Sciatic nerve (tissue), 2 donors: ENCODE results near the gene CPSF4L. TPM values are rescaled to one million over a fixed set of nuclear protein-coding genes. Genes with fewer than 3 reads are reported as not detected.

Experiments
- ATAC-seq: fragments of 200-7000 bp; cut with Tn5 transposase; one replicate; pipeline ENCODE4 v1.9.1; 2020; ENCODE audit warnings: mild to moderate bottlenecking, moderate library complexity
- DNase-seq: peaks from one replicate; pipeline ENCODE4 v3.0.0-alpha.2; 2020; ENCODE audit warnings: low spot score
- intact Hi-C: fragments of 100-400 bp; cut with DNase I; formaldehyde crosslinking; loops from one replicate; pipeline ENCODE4 v1.14.2; 2022
- total RNA-seq: library from RNA; stranded (reverse); fragmentation: NEBNext Ultra II Directional; extraction: Animal tissue kit (Norgen Biotek cat#: 25700); gene quantifications from one replicate; pipeline ENCODE4 v1.2.1, GENCODE V29; 2021
- donor health status: DM: no; HTN: no; CAD: no.
- donor health status: DM: no; HTN: no; CAD: no.

CPSF4L gene
- total RNA-seq, 1 donor from 2014 or later = not detected

DNA sequence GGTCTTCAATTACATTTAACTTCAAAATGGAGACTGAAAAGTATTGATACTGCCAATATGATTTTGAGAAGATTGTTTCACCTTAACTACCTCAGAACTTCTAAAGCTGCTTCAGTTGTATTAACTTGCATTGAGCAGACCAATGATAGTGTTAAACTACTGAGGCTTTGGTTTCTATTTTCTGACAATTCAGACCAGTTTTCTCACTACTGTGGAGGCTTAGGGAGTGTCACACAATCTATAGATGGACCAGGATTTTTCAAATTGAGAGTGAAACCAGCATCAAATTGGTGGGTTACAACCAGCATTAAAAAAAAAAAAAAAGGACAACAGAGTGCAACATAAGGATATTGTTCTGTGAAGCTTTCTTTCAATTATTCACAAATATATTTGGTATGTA lies 47.7 kb downstream of the CPSF4L start:
- intact Hi-C loops = no loop called here
- DNase-seq (no peak), ATAC-seq (no peak)

DNA sequence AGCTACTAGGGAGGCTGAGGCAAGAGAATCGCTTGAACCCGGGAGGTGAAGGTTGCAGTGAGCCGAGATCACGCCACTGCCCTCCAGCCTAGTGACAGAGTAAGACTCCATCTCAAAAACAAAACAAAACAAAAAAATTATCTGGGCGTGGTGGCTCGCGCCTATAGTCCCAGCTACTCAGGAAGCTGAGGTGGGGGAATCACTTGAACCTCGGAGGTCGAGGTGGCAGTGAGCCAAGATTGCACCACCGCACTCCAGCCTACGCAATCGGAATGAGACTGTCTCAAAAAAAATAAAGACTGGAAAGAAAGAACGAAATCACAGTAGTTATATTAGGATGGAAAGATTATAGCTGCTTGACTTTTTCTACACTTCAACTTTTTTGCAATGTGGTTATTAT lies 49.9 kb downstream of the CPSF4L start:
- intact Hi-C loops = no loop called here
- ATAC-seq = no peak
- no peak for DNase-seq

DNA sequence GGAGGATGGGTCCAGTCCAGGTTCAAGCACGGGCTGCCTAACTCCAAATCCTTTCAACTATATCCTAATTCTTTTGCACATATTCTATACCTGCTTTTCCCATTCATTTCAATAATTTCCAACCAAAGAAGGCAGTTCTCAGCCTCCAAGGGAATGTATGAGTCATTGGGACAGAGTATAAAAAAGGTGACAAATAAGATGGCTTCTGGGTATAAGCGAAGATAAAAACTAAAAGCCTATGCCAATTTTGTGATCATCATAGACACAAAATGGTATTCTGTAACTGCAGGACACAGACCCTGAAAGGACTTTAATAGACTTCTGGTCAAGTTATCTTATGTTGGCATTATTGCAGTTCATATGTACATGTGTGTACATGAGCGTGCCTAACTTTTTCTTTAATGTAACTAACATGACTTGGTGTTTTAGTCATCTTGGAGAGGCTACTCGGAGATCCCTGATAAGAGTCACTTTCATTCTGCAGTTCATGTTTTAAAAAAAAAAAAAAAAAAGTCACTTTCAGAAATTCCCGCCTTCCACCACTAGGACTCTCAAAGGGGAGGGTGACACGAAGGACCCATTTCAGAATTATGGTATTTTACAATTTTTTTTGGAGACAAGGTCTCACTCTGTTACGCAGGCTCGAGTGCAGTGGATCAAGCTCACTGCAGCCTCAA lies 51.5 kb downstream of the CPSF4L start:
- DNase-seq (no peak), ATAC-seq (no peak)
- intact Hi-C loops = no loop called here

DNA sequence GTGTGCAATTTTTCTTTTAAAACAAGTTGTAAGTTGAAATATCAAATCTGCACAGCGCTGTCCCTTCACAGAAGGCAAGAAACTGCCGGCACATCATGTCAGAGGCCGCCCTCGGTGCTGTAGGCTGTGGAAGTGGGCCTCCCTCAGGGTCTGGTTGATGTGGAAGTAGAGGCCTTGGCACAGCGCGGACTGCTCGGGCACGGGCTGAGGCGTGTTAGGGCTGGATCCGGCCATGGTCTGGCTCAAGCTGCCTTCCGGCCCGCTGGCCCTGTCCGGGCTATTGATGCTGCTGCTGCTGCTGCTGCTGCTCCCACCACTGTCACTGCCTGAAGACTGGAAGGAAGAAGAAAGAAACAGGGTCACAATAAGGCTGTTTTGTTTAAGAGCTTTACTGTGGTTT lies 52.2 kb downstream of the CPSF4L start:
- intact Hi-C loops = no loop called here
- no peak for DNase-seq

DNA sequence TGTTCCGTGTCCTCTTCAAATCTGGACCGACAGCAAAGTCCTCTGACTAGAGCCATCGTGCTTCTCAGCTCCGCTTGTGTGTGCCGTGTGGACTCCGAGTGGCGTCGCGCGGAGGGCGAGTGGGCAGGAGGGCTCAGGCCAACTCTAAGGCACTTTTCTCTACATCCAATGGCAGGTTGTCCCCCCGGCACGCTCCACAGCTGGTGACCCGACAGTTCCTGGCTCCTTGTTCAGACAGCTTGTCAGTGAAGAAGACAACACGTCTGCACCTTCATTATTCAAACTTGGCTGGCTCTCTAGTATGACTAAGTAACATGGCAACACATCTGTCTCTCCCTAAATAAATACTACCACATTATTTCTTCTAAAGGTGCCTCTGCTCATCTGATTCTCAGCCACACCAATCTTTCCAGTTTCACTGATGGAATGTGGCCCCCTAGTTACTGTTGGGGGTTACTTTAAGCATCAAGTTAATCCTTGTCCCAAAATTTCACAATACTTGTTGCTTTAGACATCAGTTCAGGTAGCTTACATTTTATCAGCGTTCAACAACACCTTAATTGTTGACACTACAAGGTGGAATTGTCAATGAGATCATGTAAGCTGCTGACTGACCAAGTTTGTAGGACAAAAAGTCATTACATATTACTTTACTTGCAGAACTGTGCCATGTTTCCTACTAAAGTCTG lies 53.4 kb downstream of the CPSF4L start:
- DNase-seq (no peak), ATAC-seq (no peak)
- intact Hi-C loops = no loop called here

More for the DNA sequence above, 52.2 kb downstream of the CPSF4L start:
- ATAC-seq = no peak

DNA sequence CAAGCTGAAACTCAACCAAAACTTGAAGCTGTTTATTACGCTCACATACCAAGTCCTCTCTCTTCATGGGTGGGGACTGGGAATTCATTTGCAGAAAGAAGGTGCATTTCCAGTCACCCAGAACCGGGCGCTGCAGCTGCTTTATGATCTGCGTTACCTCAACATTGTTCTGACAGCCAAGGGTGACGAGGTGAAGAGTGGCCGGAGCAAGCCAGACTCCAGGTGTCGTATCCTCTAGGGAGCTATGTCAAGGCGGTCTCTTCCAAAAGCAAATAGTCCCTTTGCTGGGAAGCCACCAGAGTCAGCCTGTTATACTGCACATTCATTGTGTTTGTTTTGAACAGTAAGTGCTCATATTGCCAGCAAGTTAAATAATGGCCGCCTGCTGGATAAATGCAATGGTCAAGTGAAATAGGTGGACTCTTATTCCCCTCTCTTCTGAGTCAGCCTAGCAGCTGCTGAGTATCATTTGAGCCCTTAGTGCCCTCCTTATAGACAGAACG lies 56.2 kb downstream of the CPSF4L start:
- DNase-seq = no peak
- no peak for ATAC-seq
- intact Hi-C loops = no loop called here

DNA sequence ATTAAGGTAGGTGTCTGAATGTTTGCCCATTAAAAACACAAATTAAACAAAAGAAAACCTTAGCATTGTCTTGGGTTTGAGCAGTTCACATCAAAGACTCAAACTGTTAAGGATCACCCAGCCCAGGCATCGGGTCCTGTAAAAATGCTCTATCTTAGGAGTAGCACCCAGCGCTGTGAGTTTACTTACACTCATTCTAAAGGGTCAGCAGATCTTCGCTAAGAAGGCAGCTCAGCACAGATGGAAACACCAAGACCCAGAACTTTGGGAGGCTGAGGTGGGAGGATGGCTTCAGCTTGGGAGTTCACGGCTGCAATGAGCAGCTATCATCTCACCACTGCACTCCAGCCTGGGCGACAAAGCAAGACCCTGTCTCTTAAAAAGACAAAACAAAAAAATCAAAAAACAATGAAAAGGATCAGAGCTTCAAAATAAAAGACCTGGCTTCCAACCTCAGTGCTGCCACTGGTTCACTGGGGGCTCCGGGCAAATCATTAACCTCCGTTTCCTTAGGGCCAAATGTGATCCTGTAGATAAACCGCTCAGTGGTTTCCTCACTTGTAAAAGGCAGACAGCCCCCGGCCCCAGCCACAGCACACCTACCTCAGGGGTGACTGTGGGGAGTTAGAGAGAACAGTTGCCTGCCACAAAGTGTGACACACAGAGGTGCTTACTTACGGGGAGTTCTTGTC lies 57.7 kb downstream of the CPSF4L start:
- intact Hi-C loops = no loop called here
- DNase-seq (no peak), ATAC-seq (no peak)

DNA sequence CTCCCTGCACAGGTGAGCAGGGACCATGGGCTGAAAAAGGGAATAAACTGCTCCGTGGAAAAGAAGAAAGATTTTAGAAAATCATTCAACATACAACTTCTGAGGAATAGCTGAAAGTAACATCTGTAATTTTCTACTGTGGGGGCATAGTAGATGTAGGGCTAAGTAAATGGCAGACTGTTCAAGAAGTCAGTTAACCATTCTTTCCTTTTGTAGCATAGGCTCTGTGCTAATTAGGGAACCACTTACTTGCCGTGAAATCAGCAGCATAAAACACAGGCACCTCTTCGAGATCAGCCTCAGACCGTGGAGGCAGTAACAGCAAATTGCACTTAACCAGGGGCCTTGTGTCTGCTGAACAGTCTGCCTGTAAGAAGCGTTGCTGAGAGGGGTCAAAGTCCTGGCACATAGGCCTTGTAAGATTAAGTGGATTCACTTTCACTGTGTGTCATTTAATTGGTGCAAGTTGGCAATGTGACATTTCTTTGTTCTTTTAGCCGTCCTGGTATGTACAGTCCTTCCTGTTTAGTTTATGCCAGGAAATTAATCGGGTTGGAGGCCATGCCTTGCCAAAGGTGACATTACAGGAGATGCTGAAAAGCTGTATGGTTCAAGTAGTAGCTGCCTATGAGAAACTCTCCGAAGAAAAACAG lies 58.4 kb downstream of the CPSF4L start:
- intact Hi-C loops = no loop called here
- no peak for ATAC-seq
- DNase-seq = no peak

DNA sequence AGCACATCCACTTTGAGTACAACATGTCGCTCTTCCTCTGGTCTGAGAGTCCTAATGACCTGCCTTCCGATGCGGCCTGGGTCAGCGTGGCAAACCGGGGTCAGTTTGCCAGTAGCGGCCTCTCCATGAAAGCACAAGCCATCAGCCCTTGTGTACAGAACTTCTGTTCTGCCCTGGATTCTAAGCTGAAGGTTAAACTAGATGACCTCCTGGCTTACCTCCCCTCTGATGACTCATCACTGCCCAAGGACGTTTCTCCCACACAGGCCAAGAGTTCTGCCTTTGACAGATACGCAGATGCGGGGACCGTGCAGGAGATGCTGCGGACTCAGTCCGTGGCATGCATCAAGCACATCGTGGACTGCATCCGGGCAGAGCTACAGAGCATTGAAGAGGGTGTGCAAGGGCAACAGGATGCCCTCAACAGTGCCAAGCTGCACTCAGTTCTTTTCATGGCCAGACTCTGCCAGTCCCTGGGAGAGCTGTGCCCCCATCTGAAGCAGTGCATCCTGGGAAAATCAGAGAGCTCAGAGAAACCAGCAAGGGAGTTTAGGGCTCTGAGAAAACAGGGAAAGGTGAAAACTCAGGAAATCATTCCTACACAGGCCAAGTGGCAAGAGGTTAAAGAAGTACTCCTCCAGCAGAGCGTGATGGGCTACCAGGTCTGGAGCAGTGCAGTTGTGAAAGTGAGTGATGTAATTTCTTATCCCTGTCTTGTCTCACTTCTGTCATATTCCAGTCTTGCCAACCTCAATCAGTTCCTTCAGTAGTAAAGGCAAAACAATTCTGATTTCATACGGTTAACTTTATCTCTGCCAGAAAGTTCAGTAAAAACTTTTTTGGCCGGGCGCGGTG lies 60.2 kb downstream of the CPSF4L start:
- ATAC-seq = peak; percentile 57
- intact Hi-C loops = no loop called here
- DNase-seq = no peak

DNA sequence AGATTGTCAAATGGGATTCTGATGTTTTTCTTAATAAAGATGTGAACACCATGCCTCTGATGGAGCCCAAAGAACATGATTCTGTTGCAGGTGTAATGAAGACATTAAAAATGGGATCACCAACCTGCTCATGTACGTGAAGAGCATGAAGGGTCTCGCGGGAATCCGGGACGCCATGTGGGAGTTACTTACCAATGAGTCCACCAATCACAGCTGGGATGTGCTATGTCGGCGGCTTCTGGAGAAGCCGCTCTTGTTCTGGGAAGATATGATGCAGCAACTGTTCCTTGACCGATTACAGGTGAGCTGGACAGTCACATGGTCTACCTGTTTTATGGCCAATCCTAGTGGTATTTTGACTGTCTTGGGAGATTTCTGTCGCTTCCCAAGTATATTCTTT lies 61.2 kb downstream of the CPSF4L start:
- intact Hi-C loops = no loop called here
- ATAC-seq (no peak), DNase-seq (no peak)

DNA sequence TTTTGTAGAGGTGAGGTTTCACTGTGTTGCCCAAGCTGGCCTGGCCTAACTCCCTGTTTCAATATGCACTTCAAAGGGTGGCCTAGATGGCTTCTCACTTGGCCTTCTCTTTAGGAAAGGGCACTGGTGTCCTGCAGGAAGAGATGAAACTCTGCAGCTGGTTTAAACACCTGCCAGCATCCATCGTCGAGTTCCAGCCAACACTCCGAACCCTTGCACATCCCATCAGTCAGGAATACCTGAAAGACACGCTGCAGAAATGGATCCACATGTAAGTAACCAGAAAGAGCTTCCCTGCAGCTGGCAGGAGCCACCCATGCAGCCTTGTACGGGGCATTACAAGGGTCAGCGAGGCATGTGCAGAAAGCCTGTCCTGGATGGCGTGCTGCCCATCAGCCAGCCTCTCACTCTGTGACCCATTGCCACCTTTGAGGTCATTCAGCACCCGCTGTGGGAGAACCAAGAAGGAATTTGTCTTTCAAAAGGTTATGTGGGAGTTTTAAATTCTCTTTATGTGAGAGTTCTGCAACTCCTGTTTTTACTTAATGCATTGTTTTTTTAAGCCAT lies 61.8 kb downstream of the CPSF4L start:
- ATAC-seq (no peak), DNase-seq (no peak)
- intact Hi-C loops = no loop called here

DNA sequence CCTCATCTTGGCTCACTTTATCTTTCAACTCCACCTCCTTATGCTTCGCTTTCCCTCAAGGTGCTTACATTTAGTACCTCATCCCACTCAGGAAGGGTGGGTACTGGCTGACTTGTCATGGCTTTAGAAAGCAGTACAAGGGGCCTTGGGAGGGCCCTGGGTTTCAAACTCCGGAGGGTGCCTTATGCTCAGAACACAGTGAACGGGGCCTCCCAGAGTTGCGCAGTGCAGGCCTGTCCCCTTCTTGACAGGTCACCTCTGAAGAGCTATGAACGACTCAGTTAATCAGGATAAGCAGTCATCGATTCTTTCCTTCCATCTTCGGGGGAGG lies 62.8 kb downstream of the CPSF4L start:
- intact Hi-C loops = no loop called here
- DNase-seq (no peak), ATAC-seq (no peak)

Other genes with a start within 250 kb of the CPSF4L start
- gene SLC39A11, start 169.2 kb downstream of the CPSF4L start, total RNA-seq = 22.7 TPM
- 1.0 TPM for gene SSTR2, start 96.9 kb downstream of the CPSF4L start, total RNA-seq
- gene COG1, start 68.8 kb downstream of the CPSF4L start, total RNA-seq = 49.8 TPM
- 98.8 TPM for gene CDC42EP4, start 50.1 kb upstream of the CPSF4L start, total RNA-seq